Myocyte (in vitro differentiated cells): ENCODE data around the gene STX16. TPM values are rescaled to one million over a fixed set of nuclear protein-coding genes. Genes with fewer than 3 reads are reported as not detected.

Source experiments
- DNase-seq: peaks from one replicate; pipeline ENCODE4 v3.0.0-alpha.2; 2012; ENCODE audit warnings: low read depth
- total RNA-seq: library from RNA; depleted of rRNA; stranded (reverse); fragments of >200 nt; gene quantifications from 2 replicates; pipeline ENCODE4 v1.2.3, GENCODE V29; 2014

STX16 gene
- total RNA-seq, 1 donor from 2014 or later, result 18.5 TPM

DNA sequence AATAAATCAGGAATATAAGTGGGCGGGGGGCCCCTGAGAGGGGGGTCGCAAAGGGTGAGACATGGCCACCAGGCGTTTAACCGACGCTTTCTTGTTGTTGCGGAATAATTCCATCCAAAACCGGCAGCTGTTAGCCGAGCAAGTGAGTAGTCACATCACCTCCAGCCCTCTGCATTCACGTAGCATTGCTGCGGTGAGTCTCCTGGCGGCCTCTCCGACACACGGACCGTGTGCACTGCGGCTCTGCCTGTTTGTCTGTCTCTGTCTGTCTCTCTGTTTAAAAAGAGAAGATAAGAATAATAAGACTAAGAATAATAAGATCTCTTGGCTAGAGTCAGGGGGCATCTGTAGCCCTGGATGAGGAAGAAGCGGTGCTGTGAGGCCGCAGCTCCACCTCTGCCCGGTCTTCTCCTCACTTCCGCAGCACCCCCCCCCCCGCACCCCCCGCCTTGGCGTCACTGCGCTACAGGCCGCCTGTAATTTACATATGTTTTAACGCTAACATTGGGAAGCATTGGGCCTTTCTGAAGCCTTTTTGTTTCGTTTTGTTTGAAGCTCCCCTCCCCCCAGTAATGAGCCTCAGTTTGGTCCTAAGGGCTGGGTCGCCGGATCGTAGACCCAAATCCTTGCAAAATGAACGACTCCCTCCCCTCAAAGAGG lies 993 bp downstream of the STX16 start:
- peak; percentile 41 for DNase-seq

- no peak for DNase-seq
These were observed 1.7 kb downstream of the STX16 start for GRCh38 chr20:58652606-58653294.

DNA sequence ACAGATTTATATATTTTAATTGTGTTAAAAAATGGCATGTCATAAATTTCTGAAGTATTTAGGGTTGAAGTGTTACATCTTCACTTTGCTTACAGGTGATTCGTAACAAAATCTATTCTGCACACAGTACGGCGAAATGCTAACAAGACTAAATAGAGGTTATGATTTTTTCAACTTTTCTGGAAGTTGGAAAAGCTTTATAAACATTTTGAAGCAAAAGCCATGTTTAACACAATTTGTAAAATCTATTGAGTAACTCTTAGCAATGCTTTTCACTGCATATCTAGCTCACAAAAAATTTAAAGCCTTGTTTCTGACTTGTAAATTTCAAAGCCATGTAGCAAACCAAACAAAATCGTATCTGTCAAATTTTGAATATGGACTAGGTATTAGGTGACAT lies 3.3 kb downstream of the STX16 start:
- no peak for DNase-seq

DNA sequence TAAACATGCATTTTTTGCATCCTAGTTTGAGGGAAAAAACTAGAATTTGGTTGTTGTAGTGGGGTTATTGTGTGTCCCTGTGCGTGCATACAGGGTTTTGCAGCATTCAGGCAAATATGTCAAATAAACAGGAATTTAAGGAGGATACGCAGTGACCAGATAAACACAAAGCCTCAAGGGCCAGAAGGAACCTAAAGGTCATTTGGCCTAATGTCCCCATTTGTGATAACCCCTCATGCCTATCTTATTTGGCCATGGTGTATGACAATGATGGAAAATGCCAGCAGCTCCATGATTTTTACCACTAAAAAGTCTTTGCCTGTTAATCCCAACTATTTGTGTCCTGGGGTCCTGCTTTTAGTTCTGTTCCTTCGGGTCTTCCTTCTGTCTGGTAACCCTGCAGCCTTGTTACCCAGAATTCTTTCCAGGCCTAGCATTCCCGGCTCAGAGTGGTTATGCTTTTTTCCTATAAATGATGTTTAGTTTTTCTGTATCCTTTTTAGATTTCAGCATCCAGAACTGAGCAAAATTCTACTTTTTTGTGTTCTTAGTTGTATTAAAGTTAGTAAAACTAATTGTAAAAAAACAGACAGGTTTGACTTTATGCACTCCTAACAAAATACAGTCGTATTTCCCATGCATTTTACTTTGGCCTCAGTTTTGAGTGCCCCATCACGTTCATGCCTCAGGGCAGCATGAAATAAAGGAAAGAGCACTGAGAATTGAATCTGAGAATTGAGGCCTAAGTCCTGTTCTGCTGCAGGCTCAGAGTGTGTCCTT lies 4.4 kb downstream of the STX16 start:
- DNase-seq, result no peak

GRCh38 chr20:58656831-58657230 lies 5.7 kb downstream of the STX16 start:
- no peak for DNase-seq

DNA sequence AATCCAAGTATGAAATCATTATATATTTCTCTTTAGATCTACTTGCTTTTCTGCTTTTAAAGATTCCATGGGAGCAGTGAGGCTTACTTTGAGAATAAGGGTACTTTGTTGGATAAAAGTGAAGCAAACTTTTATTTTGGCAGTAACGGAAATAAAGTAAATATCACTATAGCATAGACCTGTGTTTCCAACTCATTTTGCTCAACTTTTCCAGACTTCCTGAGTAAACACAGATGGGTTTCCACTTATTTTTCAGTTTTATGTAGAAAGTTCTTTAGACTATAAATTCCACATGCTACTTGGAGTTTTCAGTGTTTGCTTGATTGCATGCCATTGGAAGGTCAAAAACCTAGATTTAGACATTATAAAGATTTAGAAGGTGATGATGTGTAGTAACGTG lies 6.2 kb downstream of the STX16 start:
- no peak for DNase-seq

DNA sequence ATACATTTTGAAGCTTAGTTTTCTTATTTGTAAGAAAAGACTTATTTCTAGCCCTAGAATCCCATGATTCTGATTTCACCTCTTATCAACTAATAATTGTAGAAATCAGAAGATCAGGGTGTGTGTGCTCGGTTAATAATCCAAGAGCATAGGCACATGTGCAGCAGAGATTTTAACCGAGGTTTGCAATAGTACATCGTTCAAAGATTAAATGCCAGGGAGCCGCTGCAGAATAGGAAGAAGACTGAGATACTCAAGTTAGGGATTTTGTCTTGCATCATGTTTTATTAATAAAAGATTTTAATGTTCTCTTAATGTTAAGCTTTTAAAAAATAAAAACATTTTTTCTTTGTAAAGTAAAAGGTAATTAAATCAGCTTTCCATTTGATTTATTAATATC lies 6.9 kb downstream of the STX16 start:
- no peak for DNase-seq

DNA sequence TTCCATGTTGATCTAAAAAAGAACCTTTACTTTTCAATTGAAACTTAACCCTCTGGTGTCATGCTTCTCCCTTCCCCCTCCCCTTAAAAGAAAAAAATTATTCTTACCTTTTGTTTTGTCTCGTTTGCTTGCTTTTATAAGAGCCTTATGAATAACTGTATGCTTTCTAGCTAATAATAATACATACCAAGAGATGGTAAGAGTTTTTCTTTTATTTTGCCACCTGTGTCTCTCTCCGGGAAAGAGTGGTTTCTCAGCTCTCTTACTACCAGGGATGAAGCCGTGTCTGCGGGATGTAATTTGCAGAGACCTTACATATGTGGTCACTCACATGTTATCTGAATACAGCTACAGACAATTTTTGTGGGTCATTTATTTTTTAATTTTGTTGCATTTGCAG lies 7.7 kb downstream of the STX16 start:
- DNase-seq, result no peak

- no peak for DNase-seq
These were observed 8.8 kb downstream of the STX16 start for GRCh38 chr20:58659841-58660240.

DNA sequence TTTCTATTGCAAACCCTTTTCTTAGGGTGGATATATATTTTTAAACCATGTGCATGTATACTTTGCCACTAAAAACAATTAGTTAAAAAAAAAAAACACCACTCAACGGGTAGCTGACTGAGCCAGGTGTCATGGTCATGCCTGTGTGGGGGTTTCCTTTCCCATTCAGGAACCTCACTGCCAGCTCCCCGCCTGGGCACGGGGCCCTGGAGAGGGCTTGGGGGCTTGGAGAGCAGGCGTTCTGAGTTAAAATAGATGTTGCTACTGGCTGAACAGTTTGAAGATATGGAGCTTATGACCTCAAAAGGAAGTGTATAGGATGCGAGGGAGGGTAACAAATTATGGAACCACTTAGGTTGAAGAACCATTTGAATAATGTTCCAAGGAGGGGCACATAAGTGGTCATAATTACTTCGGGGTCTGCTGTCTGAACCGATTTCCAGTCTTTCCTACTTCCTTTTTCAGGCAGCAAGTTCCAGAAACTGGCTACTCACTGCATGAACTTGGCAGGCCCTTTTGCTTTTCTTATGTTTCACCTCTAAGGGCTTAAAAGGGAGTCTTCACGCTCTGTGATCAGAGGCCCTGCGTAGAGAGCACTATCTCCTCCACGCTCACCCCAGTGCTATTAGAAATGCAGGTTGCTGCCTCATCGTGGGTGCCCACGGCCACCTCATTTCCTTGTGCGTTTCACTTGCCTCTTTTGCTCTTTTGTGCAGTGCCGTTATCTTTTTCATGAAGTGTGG lies 9.9 kb downstream of the STX16 start:
- DNase-seq, result no peak

DNA sequence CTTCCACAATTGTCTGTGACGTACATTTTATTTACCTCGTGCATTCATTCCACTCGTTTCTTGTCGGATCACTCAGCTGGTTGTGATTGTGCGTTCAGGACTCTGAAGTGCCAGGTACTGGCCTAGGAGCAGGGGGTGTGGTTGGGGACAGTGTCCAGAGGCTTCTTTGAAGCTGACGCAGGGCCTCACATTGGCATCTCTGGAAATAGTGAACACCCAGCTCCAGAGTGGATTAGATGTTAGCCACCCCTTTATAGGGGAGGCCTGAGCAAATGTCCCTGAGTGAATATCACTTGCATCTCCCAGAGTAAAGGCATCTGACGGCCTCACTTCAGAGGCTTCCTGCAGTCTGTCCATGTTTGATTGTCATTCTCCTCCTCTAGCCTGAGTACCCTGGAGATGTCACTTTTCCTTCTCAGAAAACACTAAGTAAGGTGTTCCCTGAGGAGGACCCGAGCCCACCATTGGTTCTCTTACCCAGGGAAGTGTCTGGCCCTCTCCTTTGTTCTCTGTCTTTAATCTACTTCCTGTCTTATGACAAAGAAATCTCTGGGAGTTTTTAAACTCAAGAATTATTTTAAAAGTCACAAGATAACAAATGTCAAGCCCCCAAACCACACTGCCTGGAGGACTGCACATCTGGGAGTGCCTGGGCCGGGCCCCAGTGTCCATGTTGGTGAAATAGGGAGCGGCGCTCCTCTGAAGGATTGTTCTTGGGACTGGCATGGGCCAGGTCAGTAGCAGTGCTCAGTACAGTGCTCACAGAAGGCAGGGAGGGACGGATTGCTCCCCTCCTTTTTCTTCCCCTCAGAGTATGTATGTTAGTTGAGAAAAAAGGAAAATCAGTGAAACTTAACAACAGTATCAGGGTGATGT lies 10.8 kb downstream of the STX16 start:
- no peak for DNase-seq

DNA sequence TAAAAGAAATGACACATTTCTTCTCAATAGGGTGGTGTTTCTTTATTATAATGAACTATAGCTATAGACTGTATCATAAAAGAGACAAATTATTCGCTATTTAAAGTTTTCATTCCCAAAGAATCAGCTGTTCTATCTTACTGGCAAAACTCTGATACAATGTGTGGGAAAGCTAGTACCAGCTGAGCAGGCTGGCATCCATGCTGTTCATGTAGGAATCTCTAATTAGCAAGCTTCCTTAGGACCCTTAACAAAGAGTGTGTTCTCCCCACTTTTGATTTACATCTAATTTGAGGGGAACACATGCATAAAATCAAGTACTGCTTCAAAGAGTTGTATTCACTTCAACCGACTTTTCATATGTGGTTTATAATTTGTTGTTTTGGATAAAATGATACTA lies 13.2 kb downstream of the STX16 start:
- no peak for DNase-seq

DNA sequence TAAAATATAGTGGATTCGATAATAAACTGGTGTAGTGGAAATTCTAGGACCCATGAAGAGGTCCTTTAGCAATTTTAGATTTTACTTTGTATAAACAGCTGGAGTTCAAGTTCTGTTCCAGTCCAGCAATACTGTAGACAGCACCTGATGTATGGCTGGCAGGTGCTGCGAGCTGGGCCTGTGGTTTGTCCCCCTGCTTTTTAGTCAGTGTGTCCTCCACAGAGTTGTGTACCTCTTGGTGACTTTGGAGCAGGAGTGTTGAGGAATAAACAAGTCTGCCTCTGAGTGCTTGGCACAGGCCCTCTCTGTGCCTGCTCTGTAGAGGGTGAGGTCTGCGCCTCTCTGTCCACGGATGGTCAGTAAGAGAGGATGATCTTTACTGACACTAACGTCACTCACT lies 13.8 kb downstream of the STX16 start:
- peak; percentile 49 for DNase-seq

- peak; percentile 58 for DNase-seq
These were observed 14.5 kb downstream of the STX16 start for GRCh38 chr20:58665606-58666005.

GRCh38 chr20:58666702-58667101 lies 15.6 kb downstream of the STX16 start:
- no peak for DNase-seq

- no peak for DNase-seq
These were observed 16.9 kb downstream of the STX16 start for GRCh38 chr20:58667975-58668374.

DNA sequence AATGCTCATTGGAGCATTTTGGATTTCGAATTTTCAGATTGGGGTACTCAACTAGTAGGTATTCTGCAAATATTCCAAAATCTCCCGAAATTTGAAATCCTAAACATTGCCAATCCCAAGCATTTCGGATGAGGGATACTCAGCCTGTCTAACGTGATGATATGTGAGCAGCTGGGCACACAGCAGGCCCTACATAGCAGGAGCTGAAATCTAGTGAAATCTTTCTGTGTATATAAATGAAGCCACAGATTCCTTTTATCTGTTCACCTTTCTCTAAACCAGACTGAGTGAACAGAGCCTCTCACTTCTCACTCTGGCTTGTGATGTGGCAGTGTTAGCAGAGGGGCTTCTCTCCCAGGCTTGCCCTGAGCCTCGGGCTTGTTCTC lies 17.8 kb downstream of the STX16 start:
- no peak for DNase-seq

DNA sequence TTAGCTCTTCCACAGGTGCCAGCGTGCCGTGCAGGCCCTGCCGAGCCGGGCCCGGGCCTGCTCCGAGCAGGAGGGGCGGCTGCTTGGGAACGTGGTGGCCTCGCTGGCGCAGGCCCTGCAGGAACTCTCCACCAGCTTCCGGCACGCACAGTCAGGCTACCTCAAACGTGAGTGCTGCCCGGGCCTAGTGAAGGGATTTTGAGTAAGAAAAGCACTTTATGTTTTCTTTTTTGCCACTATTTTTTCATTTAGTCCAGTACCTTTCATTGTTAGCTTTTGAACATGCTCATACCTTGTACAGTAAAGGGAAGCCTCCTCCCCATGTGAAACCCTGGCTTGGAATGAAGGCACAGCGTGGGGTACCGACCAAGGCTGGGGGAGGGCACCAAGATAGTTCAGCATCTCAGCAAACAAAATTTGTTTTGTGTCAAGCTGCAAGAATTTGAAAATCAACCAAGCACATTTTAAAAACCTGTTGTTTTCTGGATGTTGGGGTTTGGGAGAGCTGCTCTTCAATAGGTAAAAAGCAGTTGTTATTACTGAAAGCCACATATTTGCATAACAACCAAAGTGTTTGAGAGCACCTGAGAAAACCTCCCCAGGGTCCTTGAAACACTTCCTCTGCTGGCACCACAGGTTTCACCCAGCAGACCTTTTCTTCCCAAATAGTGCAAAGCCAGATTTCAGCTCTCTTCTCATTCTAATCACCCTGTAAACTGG lies 18.4 kb downstream of the STX16 start:
- no peak for DNase-seq

- no peak for DNase-seq
These were observed 19.0 kb downstream of the STX16 start for GRCh38 chr20:58670102-58670501.

DNA sequence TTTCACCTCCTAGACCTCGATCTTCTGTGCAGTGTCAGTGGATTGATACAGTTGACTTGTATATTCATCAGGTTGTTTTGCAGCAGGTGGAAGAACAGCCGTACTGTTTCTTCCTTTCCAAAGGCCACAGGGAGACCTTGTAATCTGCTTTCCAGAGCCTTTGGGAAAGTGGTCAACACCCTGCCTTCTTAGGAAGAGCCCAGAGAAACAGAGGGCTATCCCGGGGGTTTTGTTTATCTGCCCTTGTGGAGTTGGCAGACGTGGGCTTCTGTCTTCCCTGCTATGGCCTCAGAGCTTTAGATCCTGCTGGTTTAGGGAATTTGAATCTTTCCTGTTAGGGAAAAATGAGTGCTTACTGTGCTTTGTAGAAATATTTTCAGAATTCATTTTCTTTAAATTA lies 19.6 kb downstream of the STX16 start:
- DNase-seq, result no peak
